HepG2 (cell line): ENCODE results near the gene TAS1R3. TPM values are rescaled to one million over a fixed set of nuclear protein-coding genes. Genes with fewer than 3 reads are reported as not detected.
A peak's percentile ranks its signal among the peaks of the same experiment; 100 is the strongest.

Experiments
- AGO2 ChIP-seq: fragments of 200-400 bp; formaldehyde crosslinking; optimal IDR thresholded peaks from 2 replicates; pipeline ENCODE3; 2017; ENCODE audit warnings: mild to moderate bottlenecking, low read depth, low read length, moderate library complexity
- ATF7 ChIP-seq, 2 experiments: fragments of 450-650 bp in 1 of 2; sonication (generic) in 1 of 2; formaldehyde crosslinking in 1 of 2; IDR thresholded peaks; 2 replicates each; pipeline versions ENCODE4 v1.4.0 to v1.6.1; 2016 to 2020; ENCODE audit warnings: antibody characterized with exemption in 1 of 2, mild to moderate bottlenecking in 1 of 2, missing genetic modification reagents in 1 of 2
- CBX2 ChIP-seq, 2 experiments: fragments of 200-600 bp in 1 of 2; sonication (generic); formaldehyde crosslinking in 1 of 2; IDR thresholded peaks; 2 replicates each; pipeline versions ENCODE4 v1.7.0 to v1.8.1; 2018 to 2022; ENCODE audit warnings: low read depth in 2 of 2, low read length in 1 of 2, mild to moderate bottlenecking in 1 of 2, missing genetic modification reagents in 1 of 2
- DNMT3B ChIP-seq: conservative IDR thresholded peaks from 2 replicates; pipeline ENCODE4 v1.6.1; 2016; ENCODE audit warnings: missing biosample characterization, control low read depth
- EEA1 ChIP-seq: sonication (generic); formaldehyde crosslinking; IDR thresholded peaks from 2 replicates; pipeline ENCODE4 v1.5.1; 2020; ENCODE audit warnings: mild to moderate bottlenecking, missing genetic modification reagents, borderline replicate concordance
- ELF1 ChIP-seq: sonication (generic); formaldehyde crosslinking; IDR thresholded peaks from 2 replicates; pipeline ENCODE4 v1.4.0; 2020; ENCODE audit warnings: missing genetic modification reagents
- MBNL3 ChIP-seq: fragments of 250-450 bp; sonication (Bioruptor Pico); conservative IDR thresholded peaks from 2 replicates; pipeline ENCODE4 v1.8.0; 2022; ENCODE audit warnings: mild to moderate bottlenecking, inconsistent platforms
- MIER3 ChIP-seq: IDR thresholded peaks from 2 replicates; pipeline ENCODE4 v1.6.1; 2016; ENCODE audit warnings: missing compliant biosample characterization, borderline replicate concordance
- ZBTB33 ChIP-seq: sonication (generic); formaldehyde crosslinking; IDR thresholded peaks from 2 replicates; pipeline ENCODE4 v1.4.0; 2020; ENCODE audit warnings: missing genetic modification reagents
- ZNF235 ChIP-seq: sonication (generic); formaldehyde crosslinking; IDR thresholded peaks from 2 replicates; pipeline ENCODE4 v1.8.1; 2023; ENCODE audit warnings: mild to moderate bottlenecking, missing genetic modification reagents, borderline replicate concordance
- ZNF24 ChIP-seq: fragments of 450-650 bp; IDR thresholded peaks from 2 replicates; pipeline ENCODE4 v1.6.1; 2017; ENCODE audit warnings: antibody characterized with exemption, mild to moderate bottlenecking
- ZNF280B ChIP-seq: sonication (generic); formaldehyde crosslinking; IDR thresholded peaks from 2 replicates; pipeline ENCODE4 v1.5.0; 2020; ENCODE audit warnings: missing genetic modification reagents, mild to moderate bottlenecking, borderline replicate concordance
- ZNF687 ChIP-seq: sonication (generic); formaldehyde crosslinking; IDR thresholded peaks from 2 replicates; pipeline ENCODE4 v1.5.1; 2020; ENCODE audit warnings: mild to moderate bottlenecking, missing genetic modification reagents, moderate library complexity
- ZNF691 ChIP-seq: sonication (generic); formaldehyde crosslinking; IDR thresholded peaks from 2 replicates; pipeline ENCODE4 v1.4.0; 2020; ENCODE audit warnings: missing genetic modification reagents, low read depth, mild to moderate bottlenecking, borderline replicate concordance
- ZNF704 ChIP-seq: sonication (generic); formaldehyde crosslinking; IDR thresholded peaks from 2 replicates; pipeline ENCODE4 v1.8.1; 2023; ENCODE audit warnings: mild to moderate bottlenecking, inconsistent platforms, moderate library complexity, missing genetic modification reagents, borderline replicate concordance
- ZNF713 ChIP-seq: sonication (generic); formaldehyde crosslinking; IDR thresholded peaks from 2 replicates; pipeline ENCODE4 v1.4.0; 2020; ENCODE audit warnings: mild to moderate bottlenecking, missing genetic modification reagents
- ZNF776 ChIP-seq: sonication (generic); formaldehyde crosslinking; IDR thresholded peaks from 2 replicates; pipeline ENCODE4 v1.4.0; 2020; ENCODE audit warnings: mild to moderate bottlenecking, missing genetic modification reagents
- polyA plus RNA-seq, 8 experiments: library from polyadenylated mRNA; depleted of rRNA in 3 of 8; stranded (reverse) in 7 of 8; unstranded in 1 of 8; fragments of >200 nt; fragmentation: Illumina TruSeq in 4 of 8; extraction: Trizol in 4 of 8; gene quantifications; 2 replicates each; pipeline versions ENCODE4 v1.2.1 to v1.2.3, GENCODE V29; 2011 to 2016; ENCODE audit warnings: low read depth in 4 of 8, missing spikeins in 1 of 8, mixed read lengths in 1 of 8; ENCODE audit not compliant: insufficient read depth in 1 of 8
- total RNA-seq, 5 experiments: library from RNA; depleted of rRNA; stranded (reverse); fragments of >200 nt; fragmentation: Illumina TruSeq; extraction: Trizol; gene quantifications; 2 replicates each; pipeline ENCODE4 v1.2.3, GENCODE V29; 2016; ENCODE audit warnings: low read depth in 1 of 5

Gene TAS1R3
- total and polyA plus RNA-seq, 2 of the 13 experiments (the other 11 are each of a cell fraction or from before 2014, with no cell fraction given), result 0.13 to 0.15 TPM

GRCh38 chr1:1332031-1332755, 1.1 kb downstream of the TAS1R3 start (continued):
- TF ChIP-seq ZNF235 (CRISPR knock-in tag), result no peak
- peak; percentile 34; the same call in 1 of the 2 replicates for TF ChIP-seq ZNF776 (CRISPR knock-in tag)
- peak; percentile 25 for TF ChIP-seq ZNF687 (CRISPR knock-in tag)
- TF ChIP-seq ZNF280B (CRISPR knock-in tag), result no peak
- no peak for TF ChIP-seq ELF1 (CRISPR knock-in tag)
- 0 out of 2 replicates have a peak, but pooled peaks have one; percentile 18 for TF ChIP-seq ZNF691 (CRISPR knock-in tag)
- no peak for TF ChIP-seq ZNF704 (CRISPR knock-in tag)
- TF ChIP-seq ZNF24, result no peak
- peak; percentile 23 for TF ChIP-seq AGO2
- no peak for TF ChIP-seq ZNF713 (CRISPR knock-in tag)
- no peak for TF ChIP-seq DNMT3B (CRISPR knock-in tag)
- no peak for TF ChIP-seq MBNL3 (CRISPR knock-in tag)
- TF ChIP-seq ATF7 (IDR thresholded peaks at IDR 0.05), result no peak
- no peak for TF ChIP-seq ATF7 (CRISPR knock-in tag; IDR thresholded peaks at IDR 0.05)
- no peak for TF ChIP-seq CBX2 (IDR thresholded peaks at IDR 0.05; ENCODE audit: low read depth, low read length)
- no peak for TF ChIP-seq CBX2 (CRISPR knock-in tag; IDR thresholded peaks at IDR 0.05; ENCODE audit: low read depth)
- no peak for TF ChIP-seq MIER3 (CRISPR knock-in tag)
- no peak for TF ChIP-seq EEA1
- peak; percentile 83 for TF ChIP-seq ZBTB33
